OCI-LY7 (cell line): ENCODE measurements around the gene PRKN.

Experiments used
- EZH2phosphoT487 ChIP-seq: fragments of 200-600 bp; sonication (generic); IDR thresholded peaks from 2 replicates; pipeline ENCODE4 v1.6.1; 2018; ENCODE audit warnings: low read depth, borderline replicate concordance, mild to moderate bottlenecking, mixed run types, antibody characterized with exemption, low read length, moderate library complexity, mixed read lengths
- TF ChIP-seq, protein P1 (sequence below): fragments of 200-600 bp; sonication (generic); conservative IDR thresholded peaks from 2 replicates; pipeline ENCODE4 v1.5.1; 2014; ENCODE audit warnings: mild to moderate bottlenecking, antibody characterized with exemption, low read length, moderate library complexity, mixed read lengths

DNA sequence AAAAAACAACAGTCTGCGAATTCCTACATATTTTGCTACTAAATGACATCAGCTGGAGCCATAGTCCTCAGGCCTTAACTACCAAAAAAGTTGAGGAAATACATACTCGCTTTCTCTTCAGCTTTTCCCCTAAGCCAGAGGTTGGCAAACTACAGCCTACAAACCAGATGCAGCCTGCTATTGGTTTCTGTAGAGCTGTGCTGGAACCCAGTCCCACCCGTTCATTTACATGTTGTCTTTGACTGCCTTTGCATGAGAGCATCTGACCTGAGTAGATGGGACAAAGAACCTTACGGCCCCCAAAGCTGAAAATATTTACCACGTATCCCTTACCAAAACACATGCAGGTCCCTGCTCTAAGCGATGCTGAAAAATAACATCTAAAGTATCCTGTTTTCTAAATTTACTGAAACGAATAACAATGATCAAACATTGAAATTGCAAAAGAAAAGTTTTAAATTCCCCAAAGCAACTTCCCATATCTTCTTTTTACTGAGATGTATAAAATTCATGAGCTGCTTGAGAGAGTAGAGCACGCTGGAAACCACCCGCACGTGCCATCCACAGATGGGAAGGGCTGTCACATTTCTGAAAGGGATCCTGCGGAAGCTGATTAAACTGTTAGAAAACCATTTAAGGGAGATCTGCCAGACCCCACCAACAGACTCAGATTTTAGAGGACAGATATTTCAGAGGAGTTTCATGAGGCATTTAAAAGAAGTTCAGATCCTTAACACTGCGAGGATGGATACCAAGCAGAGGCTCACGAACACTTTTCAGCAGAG is 124.1 kb downstream of the PRKN start:
- TF ChIP-seq, protein P1, sequence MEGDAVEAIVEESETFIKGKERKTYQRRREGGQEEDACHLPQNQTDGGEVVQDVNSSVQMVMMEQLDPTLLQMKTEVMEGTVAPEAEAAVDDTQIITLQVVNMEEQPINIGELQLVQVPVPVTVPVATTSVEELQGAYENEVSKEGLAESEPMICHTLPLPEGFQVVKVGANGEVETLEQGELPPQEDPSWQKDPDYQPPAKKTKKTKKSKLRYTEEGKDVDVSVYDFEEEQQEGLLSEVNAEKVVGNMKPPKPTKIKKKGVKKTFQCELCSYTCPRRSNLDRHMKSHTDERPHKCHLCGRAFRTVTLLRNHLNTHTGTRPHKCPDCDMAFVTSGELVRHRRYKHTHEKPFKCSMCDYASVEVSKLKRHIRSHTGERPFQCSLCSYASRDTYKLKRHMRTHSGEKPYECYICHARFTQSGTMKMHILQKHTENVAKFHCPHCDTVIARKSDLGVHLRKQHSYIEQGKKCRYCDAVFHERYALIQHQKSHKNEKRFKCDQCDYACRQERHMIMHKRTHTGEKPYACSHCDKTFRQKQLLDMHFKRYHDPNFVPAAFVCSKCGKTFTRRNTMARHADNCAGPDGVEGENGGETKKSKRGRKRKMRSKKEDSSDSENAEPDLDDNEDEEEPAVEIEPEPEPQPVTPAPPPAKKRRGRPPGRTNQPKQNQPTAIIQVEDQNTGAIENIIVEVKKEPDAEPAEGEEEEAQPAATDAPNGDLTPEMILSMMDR: no peak
- TF ChIP-seq EZH2phosphoT487: no peak
